CD14-positive monocyte (primary cell): ENCODE measurements around the gene TXN. TPM values are rescaled to one million over a fixed set of nuclear protein-coding genes. Genes with fewer than 3 reads are reported as not detected.

Experiments
- DNase-seq, 3 donors: peaks; one replicate each; pipeline ENCODE4 v3.0.0-alpha.2; 2011 to 2022
- H2AFZ ChIP-seq: 2 replicates; pipeline ENCODE4 v1.6.0; 2012; ENCODE audit warnings: mild to moderate bottlenecking, low read depth, low read length, inconsistent platforms; ENCODE audit not compliant: insufficient read depth, poor library complexity, severe bottlenecking
- H3K27ac ChIP-seq, 2 donors: 1 replicate in 1 of 2; 2 replicates in 1 of 2; pipeline ENCODE4 v1.5.1; 2012 to 2013; ENCODE audit warnings: low read length in 2 of 2, control low read depth in 1 of 2, inconsistent platforms in 1 of 2, low read depth in 1 of 2, mild to moderate bottlenecking in 1 of 2
- H3K27me3 ChIP-seq, 2 donors: one replicate each; pipeline versions ENCODE4 v1.6.0 to v1.6.1; 2011 to 2013; ENCODE audit warnings: low read length in 2 of 2; ENCODE audit not compliant: control insufficient read depth in 2 of 2, insufficient read depth in 2 of 2
- H3K36me3 ChIP-seq, 2 donors: replicated peaks in 1 of 2; 1 replicate in 1 of 2; 2 replicates in 1 of 2; pipeline versions ENCODE4 v1.5.1 to v1.6.1; 2012 to 2013; ENCODE audit warnings: low read length in 2 of 2, control low read depth in 1 of 2, inconsistent platforms in 1 of 2, mild to moderate bottlenecking in 1 of 2; ENCODE audit not compliant: insufficient read depth in 2 of 2, control insufficient read depth in 1 of 2
- H3K4me1 ChIP-seq, 2 donors: 1 replicate in 1 of 2; 2 replicates in 1 of 2; pipeline versions ENCODE4 v1.5.1 to v1.6.1; 2012 to 2013; ENCODE audit warnings: low read length in 2 of 2, control low read depth in 1 of 2, inconsistent platforms in 1 of 2, mild to moderate bottlenecking in 1 of 2, moderate library complexity in 1 of 2; ENCODE audit not compliant: insufficient read depth in 2 of 2, control insufficient read depth in 1 of 2
- H3K4me2 ChIP-seq: replicated peaks from 2 replicates; pipeline ENCODE3; 2012; ENCODE audit warnings: low read length, moderate library complexity, mild to moderate bottlenecking; ENCODE audit not compliant: poor library complexity, severe bottlenecking; ENCODE audit errors: extremely low read depth
- H3K4me3 ChIP-seq, 3 experiments: fragments of 200-600 bp in 1 of 3; sonication (generic) in 1 of 3; replicated peaks in 1 of 3; 1 replicate in 2 of 3; 2 replicates in 1 of 3; pipeline ENCODE4 v1.5.1; 2011 to 2013; ENCODE audit warnings: low read length in 3 of 3, mild to moderate bottlenecking in 3 of 3, control low read depth in 2 of 3, low read depth in 2 of 3, inconsistent platforms in 1 of 3, moderate library complexity in 1 of 3
- H3K79me2 ChIP-seq: 2 replicates; pipeline ENCODE4 v1.6.0; 2012; ENCODE audit warnings: mild to moderate bottlenecking, control low read depth, inconsistent platforms, low read length, moderate library complexity; ENCODE audit not compliant: insufficient read depth
- H3K9ac ChIP-seq: 2 replicates; pipeline ENCODE4 v1.6.0; 2017; ENCODE audit warnings: low read length, mild to moderate bottlenecking; ENCODE audit not compliant: insufficient read depth, poor library complexity, severe bottlenecking
- H3K9me3 ChIP-seq, 2 donors: replicated peaks in 1 of 2; 1 replicate in 1 of 2; 2 replicates in 1 of 2; pipeline versions ENCODE4 v1.5.1 to v1.6.1; 2012 to 2013; ENCODE audit warnings: low read length in 2 of 2, control low read depth in 1 of 2; ENCODE audit not compliant: control insufficient read depth in 1 of 2, insufficient read depth in 1 of 2
- H4K20me1 ChIP-seq: 2 replicates; pipeline ENCODE4 v1.6.0; 2012; ENCODE audit warnings: mild to moderate bottlenecking, low read length, control low read depth, moderate library complexity; ENCODE audit not compliant: insufficient read depth
- H3K27ac Mint-ChIP-seq, 7 donors: one replicate each; pipeline ENCODE4 v1.8.0; 2020; ENCODE audit warnings: mild to moderate bottlenecking in 7 of 7, mixed read lengths in 7 of 7, moderate library complexity in 6 of 7, inconsistent platforms in 2 of 7
- H3K27me3 Mint-ChIP-seq, 3 donors: one replicate each; pipeline ENCODE4 v1.8.0; 2021 to 2022; ENCODE audit warnings: low read depth in 3 of 3, mild to moderate bottlenecking in 3 of 3, mixed read lengths in 3 of 3, moderate library complexity in 3 of 3, inconsistent platforms in 1 of 3
- H3K36me3 Mint-ChIP-seq, 2 donors: one replicate each; pipeline ENCODE4 v1.8.0; 2020; ENCODE audit warnings: mixed read lengths in 2 of 2, inconsistent platforms in 1 of 2, mild to moderate bottlenecking in 1 of 2
- H3K4me1 Mint-ChIP-seq: one replicate; pipeline ENCODE4 v1.8.0; 2020; ENCODE audit warnings: mild to moderate bottlenecking, mixed read lengths
- H3K4me3 Mint-ChIP-seq, 2 donors: one replicate each; pipeline ENCODE4 v1.8.0; 2020; ENCODE audit warnings: mild to moderate bottlenecking in 2 of 2, mixed read lengths in 2 of 2, moderate library complexity in 1 of 2
- H3K9me3 Mint-ChIP-seq, 7 donors: one replicate each; pipeline ENCODE4 v1.8.0; 2020 to 2022; ENCODE audit warnings: mixed read lengths in 7 of 7, mild to moderate bottlenecking in 6 of 7, moderate library complexity in 6 of 7, inconsistent platforms in 2 of 7
- WGBS: methylation state at CpG from one replicate; pipeline ENCODE4 v1.1.5; 2013; ENCODE audit warnings: missing lambda C conversion rate; ENCODE audit not compliant: insufficient coverage; 5-methylcytosine and 5-hydroxymethylcytosine counted together
- intact Hi-C, 2 donors: fragments of 100-400 bp; cut with micrococcal nuclease; formaldehyde crosslinking; loops; one replicate each; pipeline versions ENCODE4 v1.15.0 to v1.15.1; 2023
- polyA plus RNA-seq, 3 donors: library from polyadenylated mRNA; depleted of rRNA in 1 of 3; unstranded in 2 of 3; stranded (reverse) in 1 of 3; fragments of 300-500 nt in 2 of 3; fragments of >200 nt in 1 of 3; fragmentation: Illumina TruSeq in 2 of 3; gene quantifications; 1 replicate in 2 of 3; 2 replicates in 1 of 3; pipeline ENCODE4 v1.2.3, GENCODE V29; 2012 to 2021
- TF ChIP-seq, protein P1 (sequence below): fragments of 200-600 bp; IDR thresholded peaks from one replicate; pipeline ENCODE4 v1.8.0; 2022; ENCODE audit warnings: antibody characterized with exemption, mild to moderate bottlenecking

Gene TXN
- polyA plus RNA-seq, 3 donors = 91.8 to 224 (median 209) TPM

DNA sequence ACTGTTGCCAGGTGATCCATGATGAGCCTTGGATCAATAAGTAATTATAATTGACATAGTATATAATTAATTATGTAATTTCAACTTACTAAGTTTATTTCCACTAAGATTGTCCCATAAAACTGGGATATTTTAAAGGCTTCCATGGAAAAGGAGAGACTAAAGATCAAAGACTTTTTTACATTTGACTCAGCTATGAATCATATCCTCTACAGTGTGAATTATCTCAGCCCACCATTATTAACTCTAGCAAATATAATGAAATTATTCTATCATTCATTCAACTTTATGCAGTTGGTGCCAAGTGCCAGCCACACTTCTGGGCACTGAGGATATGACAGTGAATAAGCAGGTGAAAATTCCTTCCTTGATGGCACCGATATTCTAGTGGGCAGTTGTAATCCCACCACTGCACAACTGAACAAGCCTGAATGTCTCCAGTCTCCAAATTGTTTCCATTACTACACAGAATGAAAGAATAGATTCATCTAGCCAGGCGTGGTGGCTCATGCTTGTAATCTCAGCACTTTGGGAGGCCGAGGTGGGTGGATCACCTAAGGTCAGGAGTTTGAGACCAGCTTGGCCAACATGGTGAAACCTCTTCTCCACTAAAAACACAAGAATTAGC lies 21.9 kb upstream of the TXN start:
- WGBS = 100% methylated on average over 1 of the region's 3 CpGs
- Mint-ChIP-seq H3K9me3 (peaks cover 0 to 2% (median 0%) of the 10 kb centered on the region in 7 donors), H3K27me3 (peaks cover 0 to 4% (median 0%) of the 10 kb centered on the region in 3 donors)

GRCh38 chr9:110276781-110277180 lies 20.5 kb upstream of the TXN start:
- no peak overlapping the region for H3K4me3 Mint-ChIP-seq
- Histone ChIP-seq H3K27me3 (no peaks in the 10 kb centered on the region), H2AFZ (no peak overlapping the region), H3K4me1 (peaks cover under 1 to 3% of the 10 kb centered on the region in 2 donors), H3K4me3 (no peak overlapping the region), H4K20me1 (no peaks in the 10 kb centered on the region), H3K9ac (no peak overlapping the region), H3K36me3 (no peaks in the 10 kb centered on the region), H3K4me2 (no peak overlapping the region), H3K79me2 (no peaks in the 10 kb centered on the region), H3K27ac (no peak overlapping the region), H3K9me3 (no peaks in the 10 kb centered on the region)
- H3K4me1 Mint-ChIP-seq = peaks cover 4% of the 10 kb centered on the region
- H3K36me3 Mint-ChIP-seq = no peaks in the 10 kb centered on the region
- TF ChIP-seq, protein P1, sequence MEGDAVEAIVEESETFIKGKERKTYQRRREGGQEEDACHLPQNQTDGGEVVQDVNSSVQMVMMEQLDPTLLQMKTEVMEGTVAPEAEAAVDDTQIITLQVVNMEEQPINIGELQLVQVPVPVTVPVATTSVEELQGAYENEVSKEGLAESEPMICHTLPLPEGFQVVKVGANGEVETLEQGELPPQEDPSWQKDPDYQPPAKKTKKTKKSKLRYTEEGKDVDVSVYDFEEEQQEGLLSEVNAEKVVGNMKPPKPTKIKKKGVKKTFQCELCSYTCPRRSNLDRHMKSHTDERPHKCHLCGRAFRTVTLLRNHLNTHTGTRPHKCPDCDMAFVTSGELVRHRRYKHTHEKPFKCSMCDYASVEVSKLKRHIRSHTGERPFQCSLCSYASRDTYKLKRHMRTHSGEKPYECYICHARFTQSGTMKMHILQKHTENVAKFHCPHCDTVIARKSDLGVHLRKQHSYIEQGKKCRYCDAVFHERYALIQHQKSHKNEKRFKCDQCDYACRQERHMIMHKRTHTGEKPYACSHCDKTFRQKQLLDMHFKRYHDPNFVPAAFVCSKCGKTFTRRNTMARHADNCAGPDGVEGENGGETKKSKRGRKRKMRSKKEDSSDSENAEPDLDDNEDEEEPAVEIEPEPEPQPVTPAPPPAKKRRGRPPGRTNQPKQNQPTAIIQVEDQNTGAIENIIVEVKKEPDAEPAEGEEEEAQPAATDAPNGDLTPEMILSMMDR = no peak
- no peak overlapping the region for H3K27ac Mint-ChIP-seq
- DNase-seq = no peak
- peaks cover 0 to 2% (median 0%) of the 10 kb centered on the region in 7 donors for H3K9me3 Mint-ChIP-seq
- peaks cover 0 to 4% (median 0%) of the 10 kb centered on the region in 3 donors for H3K27me3 Mint-ChIP-seq
- intact Hi-C loops = no loop called here
- no CpG with 5 or more reads among the region's 3 CpGs for WGBS

More for the DNA sequence above, 21.9 kb upstream of the TXN start:
- Histone ChIP-seq H3K4me1 (peaks cover 13 to 16% of the 10 kb centered on the region in 2 donors), H3K27me3 (no peaks in the 10 kb centered on the region), H3K9ac (no peak overlapping the region), H2AFZ (no peak overlapping the region), H4K20me1 (no peaks in the 10 kb centered on the region), H3K36me3 (no peaks in the 10 kb centered on the region), H3K79me2 (no peaks in the 10 kb centered on the region), H3K9me3 (no peaks in the 10 kb centered on the region), H3K4me3 (no peak overlapping the region), H3K4me2 (no peak overlapping the region), H3K27ac (no peak overlapping the region)
- TF ChIP-seq, protein P1 = no peak
- DNase-seq = no peak
- Mint-ChIP-seq H3K4me1 (peaks cover 19% of the 10 kb centered on the region), H3K4me3 (no peak overlapping the region), H3K27ac (no peak overlapping the region), H3K36me3 (no peaks in the 10 kb centered on the region)
- intact Hi-C loops = no loop called here
